ENCODE measurements around the gene TXN. TPM values are rescaled to one million over a fixed set of nuclear protein-coding genes. Genes with fewer than 3 reads are reported as not detected.
A peak's percentile ranks its signal among the peaks of the same experiment; 100 is the strongest.

TXN gene
- total RNA-seq, 1 donor from 2014 or later: 302 TPM

DNA sequence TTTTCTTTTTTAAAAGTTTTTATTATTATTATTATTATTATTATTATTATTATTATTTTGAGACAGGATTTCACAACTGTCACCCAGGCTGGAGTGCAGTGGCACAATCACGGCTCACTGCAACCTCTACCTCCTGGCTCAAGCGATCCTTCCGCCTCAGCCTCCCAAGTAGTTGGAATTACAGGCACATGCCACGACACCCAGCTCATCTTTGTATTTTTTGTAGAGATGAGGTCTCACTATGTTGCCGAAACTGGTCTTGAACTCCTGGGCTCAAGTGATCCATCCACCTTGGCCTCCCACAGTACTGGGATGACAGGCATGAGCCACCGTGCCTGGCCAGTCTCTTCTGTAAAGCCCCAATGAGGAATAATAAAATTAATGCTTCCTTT lies 31.0 kb upstream of the TXN start:
- Histone ChIP-seq H3K27ac (ENCODE audit: low read depth, low read length) (no peak overlapping the region), H3K4me1 (ENCODE audit: insufficient read depth, low read length) (no peaks in the 10 kb centered on the region), H2AFZ (ENCODE audit: low read depth, low read length) (no peak overlapping the region), H3K27me3 (ENCODE audit: insufficient read depth, low read length) (no peaks in the 10 kb centered on the region), H3K9me3 (ENCODE audit: insufficient read depth, low read depth, low read length) (no peaks in the 10 kb centered on the region), H3K4me2 (ENCODE audit: low read length) (no peak overlapping the region), H3K36me3 (ENCODE audit: insufficient read depth, low read length) (no peaks in the 10 kb centered on the region), H3K9ac (ENCODE audit: low read length) (no peak overlapping the region), H3K79me2 (ENCODE audit: insufficient read depth, low read length) (no peaks in the 10 kb centered on the region), H3K4me3 (ENCODE audit: insufficient read depth, low read depth, low read length) (no peak overlapping the region), H4K20me1 (ENCODE audit: insufficient read depth, low read length) (no peaks in the 10 kb centered on the region)
- Mint-ChIP-seq H3K4me3 (ENCODE audit: unreplicated experiment) (no peak overlapping the region), H3K9me3 (ENCODE audit: unreplicated experiment) (no peaks in the 10 kb centered on the region), H3K36me3 (ENCODE audit: low read depth, unreplicated experiment) (no peaks in the 10 kb centered on the region), H3K27ac (ENCODE audit: unreplicated experiment) (no peak overlapping the region), H3K4me1 (ENCODE audit: low read depth, unreplicated experiment) (peaks cover 7% of the 10 kb centered on the region), H3K27me3 (ENCODE audit: low read depth, unreplicated experiment) (peaks cover 2% of the 10 kb centered on the region)
- FAIRE-seq: no peak
- no peak for DNase-seq (ENCODE audit: low read depth)
- no peak for TF ChIP-seq EZH2 (IDR thresholded peaks at IDR 0.05; ENCODE audit: insufficient read depth, low read length)
- TF ChIP-seq, protein P1, sequence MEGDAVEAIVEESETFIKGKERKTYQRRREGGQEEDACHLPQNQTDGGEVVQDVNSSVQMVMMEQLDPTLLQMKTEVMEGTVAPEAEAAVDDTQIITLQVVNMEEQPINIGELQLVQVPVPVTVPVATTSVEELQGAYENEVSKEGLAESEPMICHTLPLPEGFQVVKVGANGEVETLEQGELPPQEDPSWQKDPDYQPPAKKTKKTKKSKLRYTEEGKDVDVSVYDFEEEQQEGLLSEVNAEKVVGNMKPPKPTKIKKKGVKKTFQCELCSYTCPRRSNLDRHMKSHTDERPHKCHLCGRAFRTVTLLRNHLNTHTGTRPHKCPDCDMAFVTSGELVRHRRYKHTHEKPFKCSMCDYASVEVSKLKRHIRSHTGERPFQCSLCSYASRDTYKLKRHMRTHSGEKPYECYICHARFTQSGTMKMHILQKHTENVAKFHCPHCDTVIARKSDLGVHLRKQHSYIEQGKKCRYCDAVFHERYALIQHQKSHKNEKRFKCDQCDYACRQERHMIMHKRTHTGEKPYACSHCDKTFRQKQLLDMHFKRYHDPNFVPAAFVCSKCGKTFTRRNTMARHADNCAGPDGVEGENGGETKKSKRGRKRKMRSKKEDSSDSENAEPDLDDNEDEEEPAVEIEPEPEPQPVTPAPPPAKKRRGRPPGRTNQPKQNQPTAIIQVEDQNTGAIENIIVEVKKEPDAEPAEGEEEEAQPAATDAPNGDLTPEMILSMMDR (IDR thresholded peaks at IDR 0.05; ENCODE audit: insufficient read depth, low read depth, low read length): no peak

DNA sequence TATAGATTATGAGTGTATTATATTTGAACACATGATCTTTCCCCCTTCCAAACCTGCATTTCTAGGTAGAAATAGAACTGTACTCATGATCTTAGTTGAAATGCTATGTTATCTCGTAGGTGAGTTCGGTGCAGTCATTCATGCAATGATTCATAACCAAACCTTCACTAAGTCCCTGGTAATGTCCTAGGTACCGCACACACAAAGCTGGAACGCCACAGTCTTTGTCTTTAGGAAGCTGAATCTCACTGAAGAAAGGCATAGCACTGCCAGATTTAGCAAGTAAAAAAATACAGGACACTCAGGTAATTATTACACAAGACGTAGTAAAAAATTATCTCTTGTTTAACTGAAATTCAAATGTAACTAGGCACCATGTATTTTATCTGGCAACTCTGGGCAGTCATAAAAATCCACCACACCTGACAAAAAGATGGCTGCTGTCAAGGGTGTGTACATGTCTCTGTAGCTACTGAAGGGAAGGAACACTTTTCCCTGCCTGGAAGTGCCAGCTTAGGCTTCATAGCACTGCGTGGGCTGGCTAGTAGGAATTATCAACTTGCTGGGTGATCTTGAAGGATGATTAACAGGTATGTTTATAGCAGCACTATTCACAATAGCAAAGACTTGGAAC lies 28.0 kb upstream of the TXN start:
- Mint-ChIP-seq H3K36me3 (ENCODE audit: low read depth, unreplicated experiment) (no peaks in the 10 kb centered on the region), H3K4me3 (ENCODE audit: unreplicated experiment) (no peak overlapping the region), H3K27me3 (ENCODE audit: low read depth, unreplicated experiment) (no peaks in the 10 kb centered on the region), H3K9me3 (ENCODE audit: unreplicated experiment) (no peaks in the 10 kb centered on the region), H3K27ac (ENCODE audit: unreplicated experiment) (no peak overlapping the region), H3K4me1 (ENCODE audit: low read depth, unreplicated experiment) (peaks cover 11% of the 10 kb centered on the region)
- Histone ChIP-seq H3K4me1 (ENCODE audit: insufficient read depth, low read length) (peaks cover 4% of the 10 kb centered on the region), H3K4me2 (ENCODE audit: low read length) (no peak overlapping the region), H3K4me3 (ENCODE audit: insufficient read depth, low read depth, low read length) (no peak overlapping the region), H3K9me3 (ENCODE audit: insufficient read depth, low read depth, low read length) (no peaks in the 10 kb centered on the region), H3K9ac (ENCODE audit: low read length) (no peak overlapping the region), H3K27me3 (ENCODE audit: insufficient read depth, low read length) (no peaks in the 10 kb centered on the region), H3K36me3 (ENCODE audit: insufficient read depth, low read length) (no peaks in the 10 kb centered on the region), H3K27ac (ENCODE audit: low read depth, low read length) (no peak overlapping the region), H3K79me2 (ENCODE audit: insufficient read depth, low read length) (no peaks in the 10 kb centered on the region), H2AFZ (ENCODE audit: low read depth, low read length) (no peak overlapping the region), H4K20me1 (ENCODE audit: insufficient read depth, low read length) (no peaks in the 10 kb centered on the region)
- no peak for DNase-seq (ENCODE audit: low read depth)
- no peak for TF ChIP-seq EZH2 (IDR thresholded peaks at IDR 0.05; ENCODE audit: insufficient read depth, low read length)
- TF ChIP-seq, protein P1 (IDR thresholded peaks at IDR 0.05; ENCODE audit: insufficient read depth, low read depth, low read length): no peak
- FAIRE-seq: no peak

DNA sequence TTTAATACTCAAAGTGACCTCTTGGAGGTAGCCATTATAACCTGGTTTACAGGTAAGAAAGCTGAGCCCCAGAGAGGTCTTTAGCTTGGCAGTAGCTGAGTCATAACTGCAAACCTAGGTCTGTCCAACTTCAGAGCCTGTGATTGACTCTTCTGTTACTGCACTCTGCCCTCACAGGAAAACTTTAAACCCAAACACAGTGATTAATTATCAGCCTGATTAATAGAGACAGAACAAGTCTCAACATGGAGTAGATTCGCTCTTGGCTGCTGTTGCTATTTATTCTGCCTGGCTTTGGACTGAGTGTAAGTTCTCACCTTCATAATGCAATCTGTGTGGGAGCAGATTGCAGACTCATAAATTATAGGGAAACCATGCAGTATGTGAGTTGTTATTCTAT lies 27.4 kb upstream of the TXN start:
- H3K79me2 ChIP-seq (ENCODE audit: insufficient read depth, low read length): no peaks in the 10 kb centered on the region
- H3K4me2 ChIP-seq (ENCODE audit: low read length): no peak overlapping the region
- Mint-ChIP-seq H3K4me3 (ENCODE audit: unreplicated experiment) (no peak overlapping the region), H3K9me3 (ENCODE audit: unreplicated experiment) (no peaks in the 10 kb centered on the region), H3K4me1 (ENCODE audit: low read depth, unreplicated experiment) (peaks cover 11% of the 10 kb centered on the region), H3K27ac (ENCODE audit: unreplicated experiment) (no peak overlapping the region), H3K27me3 (ENCODE audit: low read depth, unreplicated experiment) (no peaks in the 10 kb centered on the region), H3K36me3 (ENCODE audit: low read depth, unreplicated experiment) (no peaks in the 10 kb centered on the region)
- H3K27ac ChIP-seq (ENCODE audit: low read depth, low read length): no peak overlapping the region
- H4K20me1 ChIP-seq (ENCODE audit: insufficient read depth, low read length): no peaks in the 10 kb centered on the region
- no peaks in the 10 kb centered on the region for H3K9me3 ChIP-seq (ENCODE audit: insufficient read depth, low read depth, low read length)
- DNase-seq (ENCODE audit: low read depth) (peak; percentile 14), FAIRE-seq (no peak)
- no peaks in the 10 kb centered on the region for H3K36me3 ChIP-seq (ENCODE audit: insufficient read depth, low read length)
- no peak overlapping the region for H3K4me3 ChIP-seq (ENCODE audit: insufficient read depth, low read depth, low read length)
- H3K4me1 ChIP-seq (ENCODE audit: insufficient read depth, low read length): peaks cover 4% of the 10 kb centered on the region
- H2AFZ ChIP-seq (ENCODE audit: low read depth, low read length): no peak overlapping the region
- no peaks in the 10 kb centered on the region for H3K27me3 ChIP-seq (ENCODE audit: insufficient read depth, low read length)
- H3K9ac ChIP-seq (ENCODE audit: low read length): no peak overlapping the region
- TF ChIP-seq, protein P1 (IDR thresholded peaks at IDR 0.05; ENCODE audit: insufficient read depth, low read depth, low read length): no peak
- no peak for TF ChIP-seq EZH2 (IDR thresholded peaks at IDR 0.05; ENCODE audit: insufficient read depth, low read length)
